Kidney epithelial cell (primary cell): Measurements from ENCODE around the gene STX17. TPM values are rescaled to one million over a fixed set of nuclear protein-coding genes. Genes with fewer than 3 reads are reported as not detected.

Experiments used
- DNase-seq: peaks from one replicate; pipeline ENCODE4 v3.0.0-alpha.2; 2010; ENCODE audit warnings: low read depth
- H3K27me3 ChIP-seq: 2 replicates; pipeline ENCODE4 v1.6.0; 2011; ENCODE audit warnings: low read length; ENCODE audit not compliant: control insufficient read depth, insufficient read depth
- H3K36me3 ChIP-seq: 2 replicates; pipeline ENCODE4 v1.5.1; 2011; ENCODE audit warnings: low read length; ENCODE audit not compliant: control insufficient read depth, insufficient read depth
- H3K4me3 ChIP-seq: 2 replicates; pipeline ENCODE4 v1.5.1; 2011; ENCODE audit warnings: low read depth, mild to moderate bottlenecking, control low read depth, low read length
- total RNA-seq: library from RNA; depleted of rRNA; stranded (reverse); fragments of >200 nt; gene quantifications from 2 replicates; pipeline ENCODE4 v1.2.3, GENCODE V29; 2015
- TF ChIP-seq, protein P1 (sequence below): IDR thresholded peaks from 2 replicates; pipeline ENCODE4 v1.5.1; 2011; ENCODE audit warnings: mild to moderate bottlenecking, moderate library complexity, low read length, control low read depth, inconsistent platforms; ENCODE audit not compliant: insufficient read depth, poor library complexity, severe bottlenecking

Gene STX17
- total RNA-seq, 1 donor from 2014 or later: 22.7 TPM

DNA sequence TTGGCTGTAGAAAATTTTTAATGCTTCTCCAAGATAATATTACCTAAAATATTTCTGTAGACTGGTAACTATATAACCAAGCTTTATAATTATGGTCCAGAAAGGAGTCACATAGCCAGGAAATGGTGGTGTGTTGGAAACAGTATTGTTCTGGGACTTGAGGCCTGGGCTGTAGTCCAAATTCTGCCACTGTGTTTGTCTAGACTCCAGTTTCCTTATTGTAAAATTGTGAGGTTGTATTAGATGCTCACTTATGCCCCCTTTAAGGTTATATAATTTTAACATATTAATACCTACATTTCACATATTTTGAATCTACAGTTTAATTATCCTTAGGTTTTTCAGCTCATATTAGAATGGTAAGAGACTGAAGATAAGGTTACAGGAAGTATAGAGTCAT is 42.4 kb downstream of the STX17 start:
- no peaks in the 10 kb centered on the region for H3K36me3 ChIP-seq
- no peaks in the 10 kb centered on the region for H3K27me3 ChIP-seq
- no peak for DNase-seq
- no peak overlapping the region for H3K4me3 ChIP-seq
- TF ChIP-seq, protein P1, sequence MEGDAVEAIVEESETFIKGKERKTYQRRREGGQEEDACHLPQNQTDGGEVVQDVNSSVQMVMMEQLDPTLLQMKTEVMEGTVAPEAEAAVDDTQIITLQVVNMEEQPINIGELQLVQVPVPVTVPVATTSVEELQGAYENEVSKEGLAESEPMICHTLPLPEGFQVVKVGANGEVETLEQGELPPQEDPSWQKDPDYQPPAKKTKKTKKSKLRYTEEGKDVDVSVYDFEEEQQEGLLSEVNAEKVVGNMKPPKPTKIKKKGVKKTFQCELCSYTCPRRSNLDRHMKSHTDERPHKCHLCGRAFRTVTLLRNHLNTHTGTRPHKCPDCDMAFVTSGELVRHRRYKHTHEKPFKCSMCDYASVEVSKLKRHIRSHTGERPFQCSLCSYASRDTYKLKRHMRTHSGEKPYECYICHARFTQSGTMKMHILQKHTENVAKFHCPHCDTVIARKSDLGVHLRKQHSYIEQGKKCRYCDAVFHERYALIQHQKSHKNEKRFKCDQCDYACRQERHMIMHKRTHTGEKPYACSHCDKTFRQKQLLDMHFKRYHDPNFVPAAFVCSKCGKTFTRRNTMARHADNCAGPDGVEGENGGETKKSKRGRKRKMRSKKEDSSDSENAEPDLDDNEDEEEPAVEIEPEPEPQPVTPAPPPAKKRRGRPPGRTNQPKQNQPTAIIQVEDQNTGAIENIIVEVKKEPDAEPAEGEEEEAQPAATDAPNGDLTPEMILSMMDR: no peak

DNA sequence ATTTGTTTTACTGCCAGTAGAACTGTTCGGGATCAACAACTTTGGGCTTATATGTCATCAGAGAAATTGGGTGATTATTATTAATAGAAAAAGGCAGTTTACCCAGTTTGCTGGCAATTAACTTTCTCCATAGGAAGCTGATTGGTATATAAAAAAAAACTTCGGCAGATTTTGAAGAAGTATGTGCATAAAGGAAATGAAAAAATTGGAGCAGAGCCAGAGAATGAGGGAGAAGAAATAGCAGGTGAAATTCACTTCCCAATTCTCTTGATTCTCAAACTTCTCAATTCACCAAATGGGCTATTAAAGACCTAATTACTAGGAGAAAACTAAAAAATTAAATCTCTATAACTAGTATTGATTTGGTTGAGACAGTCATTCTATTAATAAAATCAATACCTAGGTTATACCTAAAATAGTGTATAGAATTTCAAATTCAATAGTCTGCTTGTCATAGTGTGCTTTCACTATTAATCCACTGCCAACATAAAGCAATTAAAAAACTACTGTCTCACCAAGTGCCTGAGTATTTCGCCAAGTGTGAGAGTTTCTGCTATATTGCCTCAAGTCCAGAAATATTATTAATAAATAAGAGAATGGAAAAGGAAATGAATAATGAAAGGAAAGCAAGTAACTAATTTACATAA is 47.5 kb downstream of the STX17 start:
- no peaks in the 10 kb centered on the region for H3K36me3 ChIP-seq
- TF ChIP-seq, protein P1: no peak
- DNase-seq: no peak
- H3K27me3 ChIP-seq: no peaks in the 10 kb centered on the region
- no peak overlapping the region for H3K4me3 ChIP-seq

DNA sequence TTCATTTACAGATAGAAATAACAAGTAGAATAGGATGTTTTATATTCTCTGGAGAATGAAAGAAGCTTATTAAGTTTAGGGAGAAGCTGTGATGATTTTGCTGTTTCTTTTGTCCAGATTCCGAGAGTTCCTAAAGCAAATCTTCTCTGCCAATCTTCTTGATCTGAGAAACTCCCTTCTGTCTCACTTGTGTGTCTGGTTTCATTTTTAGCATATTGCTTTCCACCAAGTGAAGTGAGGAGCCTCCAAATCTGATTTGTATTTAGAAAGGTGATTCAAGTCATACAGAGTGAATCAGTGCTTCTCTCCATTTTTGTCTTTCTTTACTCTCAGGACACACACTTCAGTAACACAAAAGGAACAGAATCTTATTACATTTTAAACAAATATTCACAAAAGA is 48.4 kb downstream of the STX17 start:
- H3K36me3 ChIP-seq: no peaks in the 10 kb centered on the region
- DNase-seq: no peak
- no peak overlapping the region for H3K4me3 ChIP-seq
- TF ChIP-seq, protein P1: no peak
- H3K27me3 ChIP-seq: no peaks in the 10 kb centered on the region

DNA sequence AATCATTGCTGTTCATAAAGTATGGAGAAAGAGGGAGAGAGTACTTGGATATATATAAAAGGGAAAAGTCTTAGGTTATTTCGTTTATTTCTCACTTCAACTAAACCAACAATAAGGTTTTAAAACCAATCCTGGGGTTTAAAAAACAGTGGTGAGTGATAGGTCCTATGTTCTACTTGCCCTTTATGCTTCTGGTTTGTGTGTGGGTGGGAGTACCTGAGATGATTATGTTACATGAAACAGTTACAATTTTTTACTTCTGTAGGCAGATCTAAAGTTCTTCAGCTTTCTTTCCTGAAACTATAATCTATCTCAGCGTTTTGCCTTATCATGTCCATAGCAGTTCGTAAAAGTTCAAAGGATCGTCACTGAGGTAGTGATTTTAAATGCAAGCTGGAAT is 49.2 kb downstream of the STX17 start:
- Histone ChIP-seq H3K27me3 (no peaks in the 10 kb centered on the region), H3K4me3 (no peak overlapping the region), H3K36me3 (no peaks in the 10 kb centered on the region)
- TF ChIP-seq, protein P1: no peak
- no peak for DNase-seq

DNA sequence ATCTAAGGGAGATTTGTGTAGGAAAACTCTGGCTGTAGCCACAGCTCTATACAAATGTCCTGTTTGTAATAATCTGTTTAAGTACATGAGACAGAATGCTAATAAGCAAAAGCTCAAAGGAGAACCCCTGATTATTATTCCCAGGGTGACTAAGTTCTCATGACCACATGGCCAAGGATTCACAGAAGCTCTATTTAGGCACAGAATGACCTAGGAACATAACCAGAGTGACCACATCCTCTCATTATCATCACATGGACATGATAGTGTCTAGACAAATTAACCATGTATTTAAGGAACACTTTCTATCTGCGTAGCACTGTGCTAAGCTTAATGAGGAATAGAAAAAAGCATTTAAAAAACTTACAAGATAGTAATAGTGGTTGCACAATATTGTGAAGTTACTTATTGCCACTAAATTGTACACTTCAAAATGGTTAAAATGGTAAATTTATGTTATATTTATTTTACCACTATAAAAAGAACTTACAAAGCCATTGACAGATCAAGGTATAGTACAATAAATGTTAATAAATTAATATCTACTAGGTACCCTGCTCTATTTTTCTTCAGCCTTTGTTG is 56.3 kb downstream of the STX17 start:
- peak; percentile 16 for DNase-seq
- no peaks in the 10 kb centered on the region for H3K36me3 ChIP-seq

More for the DNA sequence above, 56.3 kb downstream of the STX17 start:
- TF ChIP-seq, protein P1: no peak
- H3K27me3 ChIP-seq: no peaks in the 10 kb centered on the region
- H3K4me3 ChIP-seq: no peak overlapping the region
